Measurements from ENCODE around the gene DBI.
"Not testable (repeated sequence)": the region's sequence is repeated elsewhere in the genome, so short reads cannot be mapped to it uniquely, and the experiment has no call there.

Gene DBI

DNA sequence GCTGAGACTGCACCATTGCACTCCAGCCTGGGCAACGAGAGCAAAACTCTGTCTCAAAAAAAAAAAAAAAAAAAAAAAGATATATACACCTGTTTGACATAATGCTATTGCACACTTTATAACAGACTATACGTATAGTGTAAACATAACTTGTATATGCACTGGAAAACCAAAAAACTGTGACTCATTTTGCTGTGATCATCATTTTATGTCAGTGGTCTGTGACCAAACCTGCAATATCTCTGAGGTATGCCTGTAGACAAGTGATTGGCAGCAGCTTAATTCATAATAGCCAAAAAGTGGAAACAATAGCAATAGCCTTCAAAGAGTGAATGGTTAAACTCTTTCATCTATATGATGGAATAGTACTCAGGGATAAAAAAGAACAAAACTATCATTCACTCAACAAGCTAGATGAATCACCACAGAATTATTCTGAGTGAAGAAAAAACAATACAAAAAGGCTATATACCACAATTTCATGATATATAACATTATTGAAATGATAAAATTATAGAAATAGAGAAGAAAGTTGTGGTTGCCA lies 6.3 kb upstream of the DBI start:
- no peaks in the 10 kb centered on the region for H3K9me3 ChIP-seq (ENCODE audit: control insufficient read depth in 5 of 5, low read length in 5 of 5)
- no peak overlapping the region for H3K27ac ChIP-seq (ENCODE audit: low read depth, low read length)
- H3K4me1 ChIP-seq (ENCODE audit: control insufficient read depth in 5 of 5, insufficient read depth in 5 of 5, low read length in 5 of 5), result peaks cover 0 to 9% (median 8%) of the 10 kb centered on the region in 5 donors

DNA sequence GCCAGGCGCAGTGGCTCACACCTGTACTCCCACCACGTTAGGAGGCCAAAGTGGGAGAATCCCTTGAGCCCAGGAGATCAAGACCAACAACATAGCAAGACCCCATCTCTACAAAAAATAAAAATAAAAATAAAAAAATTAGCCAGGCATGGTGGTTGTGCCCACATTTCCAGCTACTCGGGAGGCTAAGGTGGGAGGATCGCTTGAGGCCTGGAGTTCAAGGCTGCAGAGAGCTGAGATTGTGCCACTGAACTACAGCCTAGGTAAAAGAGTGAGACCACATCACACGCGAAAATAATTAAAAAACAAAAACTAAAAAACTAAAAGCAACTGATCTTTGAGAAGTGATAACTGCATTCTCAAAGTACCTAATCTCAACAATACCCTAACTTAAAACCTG lies 2.0 kb upstream of the DBI start:
- Histone ChIP-seq H3K4me3 (ENCODE audit: low read depth in 1 of 5, low read length in 5 of 5) (no peak overlapping the region), H3K9ac (ENCODE audit: low read length in 5 of 5) (no peak overlapping the region), H3K9me3 (ENCODE audit: control insufficient read depth in 5 of 5, low read length in 5 of 5) (no peaks in the 10 kb centered on the region), H3K27ac (ENCODE audit: low read depth, low read length) (no peak overlapping the region), H3K27me3 (ENCODE audit: control insufficient read depth in 5 of 5, insufficient read depth in 4 of 5, low read length in 5 of 5) (no peaks in the 10 kb centered on the region), H3K4me1 (ENCODE audit: control insufficient read depth in 5 of 5, insufficient read depth in 5 of 5, low read length in 5 of 5) (peaks cover 12 to 38% (median 34%) of the 10 kb centered on the region in 5 donors), H3K36me3 (ENCODE audit: control insufficient read depth in 5 of 5, insufficient read depth in 5 of 5, low read length in 5 of 5) (peaks cover 0 to 16% (median 15%) of the 10 kb centered on the region in 5 donors)

More for the DNA sequence above, 6.3 kb upstream of the DBI start:
- no peak overlapping the region for H3K4me3 ChIP-seq (ENCODE audit: low read depth in 1 of 5, low read length in 5 of 5)
- H3K9ac ChIP-seq (ENCODE audit: low read length in 5 of 5), result no peak overlapping the region
- no peaks in the 10 kb centered on the region for H3K36me3 ChIP-seq (ENCODE audit: control insufficient read depth in 5 of 5, insufficient read depth in 5 of 5, low read length in 5 of 5)
- no peaks in the 10 kb centered on the region for H3K27me3 ChIP-seq (ENCODE audit: control insufficient read depth in 5 of 5, insufficient read depth in 4 of 5, low read length in 5 of 5)

DNA sequence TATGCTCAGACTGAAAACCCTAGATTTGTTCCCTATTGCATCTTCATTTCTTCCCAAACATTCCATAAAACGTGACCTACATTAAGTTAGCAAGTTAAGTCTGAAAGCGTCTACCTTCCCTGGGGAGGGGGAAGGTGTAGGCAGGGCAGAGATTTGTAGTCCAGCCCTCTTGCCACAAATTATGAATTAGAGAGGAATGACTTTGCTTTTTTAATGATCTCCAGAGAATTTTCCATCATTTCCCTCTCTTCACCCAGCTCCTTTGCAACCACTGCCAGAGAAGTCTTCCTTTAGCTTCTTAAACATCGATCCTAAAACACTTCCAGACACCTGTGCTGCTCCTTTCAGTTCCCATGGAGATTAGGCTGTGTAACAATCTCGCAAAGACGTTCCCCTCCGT lies 1.3 kb upstream of the DBI start:
- H3K9me3 ChIP-seq (ENCODE audit: control insufficient read depth in 5 of 5, low read length in 5 of 5), result no peaks in the 10 kb centered on the region
- peak overlapping the region; percentile 80 to 92 (median 88) for H3K4me3 ChIP-seq (ENCODE audit: low read depth in 1 of 5, low read length in 5 of 5)
- peak overlapping the region; percentile 98 for H3K27ac ChIP-seq (ENCODE audit: low read depth, low read length)
- H3K4me1 ChIP-seq (ENCODE audit: control insufficient read depth in 5 of 5, insufficient read depth in 5 of 5, low read length in 5 of 5), result peaks cover 12 to 43% (median 34%) of the 10 kb centered on the region in 5 donors
- no peaks in the 10 kb centered on the region for H3K27me3 ChIP-seq (ENCODE audit: control insufficient read depth in 5 of 5, insufficient read depth in 4 of 5, low read length in 5 of 5)
- peaks cover 0 to 21% (median 20%) of the 10 kb centered on the region in 5 donors for H3K36me3 ChIP-seq (ENCODE audit: control insufficient read depth in 5 of 5, insufficient read depth in 5 of 5, low read length in 5 of 5)
- peak overlapping the region in 4 of 5 donors; percentile 71 to 93 (median 82) for H3K9ac ChIP-seq (ENCODE audit: low read length in 5 of 5)

DNA sequence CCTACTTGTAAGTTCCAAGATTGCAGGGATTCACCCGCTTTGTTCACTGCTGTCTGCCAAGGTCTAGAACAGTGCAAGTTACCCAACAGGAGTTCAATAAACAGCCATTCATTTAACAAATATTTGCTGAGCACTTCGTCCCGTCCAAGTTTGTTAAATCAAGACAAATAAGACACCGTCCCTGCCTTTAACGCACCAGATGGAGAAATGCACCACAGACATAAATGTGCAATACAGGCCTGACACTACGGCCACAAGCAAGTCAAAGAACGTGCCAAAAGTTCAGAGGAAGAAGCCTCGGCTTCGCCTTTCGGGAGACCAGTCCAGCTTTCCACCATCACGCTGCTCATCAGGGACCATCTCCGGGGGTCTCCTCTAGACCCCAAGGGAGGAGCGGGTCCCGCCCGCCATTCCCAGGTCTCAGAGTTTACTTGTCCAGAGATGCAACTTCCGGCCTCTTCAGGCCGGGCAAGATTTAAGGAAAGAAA lies 572 bp upstream of the DBI start:
- H3K9me3 ChIP-seq (ENCODE audit: control insufficient read depth in 5 of 5, low read length in 5 of 5), result no peaks in the 10 kb centered on the region
- H3K4me3 ChIP-seq (ENCODE audit: low read depth in 1 of 5, low read length in 5 of 5), result peak overlapping the region; percentile 80 to 92 (median 88)
- peak overlapping the region; percentile 71 to 93 (median 84) for H3K9ac ChIP-seq (ENCODE audit: low read length in 5 of 5)
- peaks cover 0 to 29% (median 27%) of the 10 kb centered on the region in 5 donors for H3K36me3 ChIP-seq (ENCODE audit: control insufficient read depth in 5 of 5, insufficient read depth in 5 of 5, low read length in 5 of 5)
- H3K27ac ChIP-seq (ENCODE audit: low read depth, low read length), result peak overlapping the region; percentile 98
- no peaks in the 10 kb centered on the region for H3K27me3 ChIP-seq (ENCODE audit: control insufficient read depth in 5 of 5, insufficient read depth in 4 of 5, low read length in 5 of 5)
- H3K4me1 ChIP-seq (ENCODE audit: control insufficient read depth in 5 of 5, insufficient read depth in 5 of 5, low read length in 5 of 5), result peaks cover 12 to 50% (median 37%) of the 10 kb centered on the region in 5 donors

DNA sequence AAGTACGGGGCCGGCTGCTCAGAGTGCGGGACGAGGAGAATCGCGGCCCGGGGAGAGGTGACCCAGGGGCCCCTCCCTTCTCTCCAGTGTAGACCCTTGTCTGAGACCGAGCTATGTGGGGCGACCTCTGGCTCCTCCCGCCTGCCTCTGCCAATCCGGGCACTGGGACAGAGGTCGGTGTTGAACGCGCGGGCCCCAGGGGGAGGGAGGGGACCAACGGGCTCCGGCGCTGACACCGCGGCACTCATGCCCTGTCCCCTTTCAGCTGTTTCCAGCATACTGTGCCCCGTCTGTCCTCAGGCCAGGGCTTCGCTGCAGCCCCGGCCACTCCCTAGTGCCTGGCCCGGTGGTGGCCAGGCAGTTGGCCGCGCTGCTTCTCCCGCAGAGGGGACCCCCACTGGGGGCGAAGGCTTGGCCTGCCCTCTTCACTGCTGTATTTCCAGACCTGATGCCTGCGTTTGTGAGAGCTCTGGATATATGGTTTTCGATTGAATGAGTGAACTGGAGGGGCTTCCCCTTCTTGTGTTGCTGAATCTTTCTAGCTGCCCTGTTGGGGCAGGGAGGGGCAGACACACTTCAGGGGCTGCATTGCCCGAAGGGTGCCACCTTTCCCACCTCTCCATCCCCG lies 809 bp downstream of the DBI start:
- Histone ChIP-seq H3K9me3 (ENCODE audit: control insufficient read depth in 5 of 5, low read length in 5 of 5) (peaks cover 0 to 2% (median 0%) of the 10 kb centered on the region in 5 donors), H3K27ac (ENCODE audit: low read depth, low read length) (peak overlapping the region; percentile 98), H3K36me3 (ENCODE audit: control insufficient read depth in 5 of 5, insufficient read depth in 5 of 5, low read length in 5 of 5) (peaks cover 4 to 43% (median 41%) of the 10 kb centered on the region in 5 donors), H3K9ac (ENCODE audit: low read length in 5 of 5) (peak overlapping the region; percentile 71 to 93 (median 84)), H3K27me3 (ENCODE audit: control insufficient read depth in 5 of 5, insufficient read depth in 4 of 5, low read length in 5 of 5) (no peaks in the 10 kb centered on the region), H3K4me3 (ENCODE audit: low read depth in 1 of 5, low read length in 5 of 5) (peak overlapping the region; percentile 82 to 92 (median 88)), H3K4me1 (ENCODE audit: control insufficient read depth in 5 of 5, insufficient read depth in 5 of 5, low read length in 5 of 5) (peaks cover 12 to 53% (median 41%) of the 10 kb centered on the region in 5 donors)

DNA sequence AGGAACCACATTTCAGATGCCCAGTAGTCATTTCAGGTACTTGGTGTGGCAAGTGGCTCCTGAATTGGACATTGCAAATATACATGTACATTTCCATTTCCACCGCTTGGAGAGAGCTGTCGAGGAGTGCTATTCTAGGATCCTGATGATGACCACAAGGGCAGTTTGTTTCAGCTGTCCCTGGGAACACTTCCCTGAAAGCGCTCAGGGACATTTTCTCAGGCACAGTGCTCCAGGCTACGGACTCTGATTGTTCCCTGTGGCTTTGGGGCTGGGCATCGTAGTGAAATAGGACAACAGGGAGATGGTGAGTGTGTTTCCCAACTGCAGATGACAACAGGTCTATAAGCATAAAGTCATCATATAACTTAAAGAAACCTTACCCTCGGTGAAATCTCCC lies 3.1 kb downstream of the DBI start:
- H3K9ac ChIP-seq (ENCODE audit: low read length in 5 of 5), result peak overlapping the region in 1 of 5 donors; percentile 2
- peak overlapping the region; percentile 3 for H3K27ac ChIP-seq (ENCODE audit: low read depth, low read length)
- H3K36me3 ChIP-seq (ENCODE audit: control insufficient read depth in 5 of 5, insufficient read depth in 5 of 5, low read length in 5 of 5), result peaks cover 4 to 60% (median 54%) of the 10 kb centered on the region in 5 donors
- H3K4me3 ChIP-seq (ENCODE audit: low read depth in 1 of 5, low read length in 5 of 5), result no peak overlapping the region
- H3K27me3 ChIP-seq (ENCODE audit: control insufficient read depth in 5 of 5, insufficient read depth in 4 of 5, low read length in 5 of 5), result no peaks in the 10 kb centered on the region
- H3K4me1 ChIP-seq (ENCODE audit: control insufficient read depth in 5 of 5, insufficient read depth in 5 of 5, low read length in 5 of 5), result peaks cover 12 to 53% (median 40%) of the 10 kb centered on the region in 5 donors
- peaks cover 0 to 11% (median 5%) of the 10 kb centered on the region in 5 donors for H3K9me3 ChIP-seq (ENCODE audit: control insufficient read depth in 5 of 5, low read length in 5 of 5)

DNA sequence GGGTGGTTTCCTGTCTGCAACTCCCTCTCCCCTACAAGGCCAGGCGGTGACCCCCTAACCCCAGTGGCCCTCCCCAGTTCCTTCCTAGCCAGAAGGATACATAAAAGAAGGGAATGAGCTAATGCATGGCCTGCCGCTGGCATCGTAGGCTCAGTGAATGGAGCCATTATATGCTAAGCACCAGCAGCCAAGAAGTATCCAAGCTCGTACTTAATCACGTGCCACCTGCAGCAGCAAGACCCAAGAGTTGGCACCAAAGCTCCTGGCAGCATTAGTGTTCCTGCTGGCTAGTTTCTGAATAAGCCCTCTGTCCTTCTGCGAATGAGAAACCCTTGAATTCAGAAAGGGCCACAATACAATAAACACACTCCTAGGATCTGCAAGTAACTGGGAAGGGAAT lies 4.3 kb downstream of the DBI start:
- peaks cover 4 to 60% (median 54%) of the 10 kb centered on the region in 5 donors for H3K36me3 ChIP-seq (ENCODE audit: control insufficient read depth in 5 of 5, insufficient read depth in 5 of 5, low read length in 5 of 5)
- no peak overlapping the region for H3K4me3 ChIP-seq (ENCODE audit: low read depth in 1 of 5, low read length in 5 of 5)

DNA sequence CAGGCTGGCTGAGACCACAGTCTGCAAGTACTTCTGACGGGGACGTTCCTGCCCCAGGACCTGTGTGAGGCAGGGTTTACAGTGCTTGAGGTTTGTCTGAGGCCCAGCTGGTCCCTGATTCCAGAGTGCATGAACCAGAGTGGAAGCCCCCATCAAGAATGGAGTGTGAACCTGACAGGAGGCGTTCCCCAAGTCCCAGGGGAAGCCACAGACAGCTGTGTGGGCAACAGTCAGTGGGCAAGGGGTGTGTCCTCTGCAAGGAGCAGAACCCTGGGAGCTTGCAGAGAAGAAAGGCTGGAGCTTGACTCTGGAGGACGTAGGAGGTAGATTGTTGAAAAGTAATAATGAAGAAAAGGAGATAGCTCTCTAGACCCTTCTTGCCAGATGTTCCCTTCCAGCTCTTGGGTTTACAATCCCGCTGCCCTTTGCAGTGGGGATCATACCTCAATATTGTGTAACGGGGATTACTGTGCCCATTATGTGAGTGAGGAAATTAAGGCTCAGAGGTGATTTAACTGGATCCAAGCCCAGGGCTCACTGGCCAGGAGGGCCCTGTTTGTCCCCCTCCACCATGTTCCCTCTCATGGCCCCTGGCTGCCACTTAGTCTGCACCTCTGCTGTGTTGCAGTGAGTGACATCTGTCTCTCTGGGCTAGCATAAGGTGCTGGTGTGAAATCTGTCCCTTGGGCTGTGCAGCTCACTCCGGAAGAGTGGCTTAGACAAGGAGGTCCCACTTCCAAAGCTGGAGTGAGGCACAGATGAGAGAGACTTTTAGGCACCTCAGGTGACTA lies 6.2 kb downstream of the DBI start:
- H3K36me3 ChIP-seq (ENCODE audit: control insufficient read depth in 5 of 5, insufficient read depth in 5 of 5, low read length in 5 of 5), result peaks cover 4 to 60% (median 54%) of the 10 kb centered on the region in 5 donors

More for the DNA sequence above, 4.3 kb downstream of the DBI start:
- Histone ChIP-seq H3K27ac (ENCODE audit: low read depth, low read length) (peak overlapping the region; percentile 13), H3K9me3 (ENCODE audit: control insufficient read depth in 5 of 5, low read length in 5 of 5) (peaks cover 0 to 11% (median 5%) of the 10 kb centered on the region in 5 donors), H3K9ac (ENCODE audit: low read length in 5 of 5) (no peak overlapping the region), H3K27me3 (ENCODE audit: control insufficient read depth in 5 of 5, insufficient read depth in 4 of 5, low read length in 5 of 5) (no peaks in the 10 kb centered on the region), H3K4me1 (ENCODE audit: control insufficient read depth in 5 of 5, insufficient read depth in 5 of 5, low read length in 5 of 5) (peaks cover 9 to 40% (median 28%) of the 10 kb centered on the region in 5 donors)

DNA sequence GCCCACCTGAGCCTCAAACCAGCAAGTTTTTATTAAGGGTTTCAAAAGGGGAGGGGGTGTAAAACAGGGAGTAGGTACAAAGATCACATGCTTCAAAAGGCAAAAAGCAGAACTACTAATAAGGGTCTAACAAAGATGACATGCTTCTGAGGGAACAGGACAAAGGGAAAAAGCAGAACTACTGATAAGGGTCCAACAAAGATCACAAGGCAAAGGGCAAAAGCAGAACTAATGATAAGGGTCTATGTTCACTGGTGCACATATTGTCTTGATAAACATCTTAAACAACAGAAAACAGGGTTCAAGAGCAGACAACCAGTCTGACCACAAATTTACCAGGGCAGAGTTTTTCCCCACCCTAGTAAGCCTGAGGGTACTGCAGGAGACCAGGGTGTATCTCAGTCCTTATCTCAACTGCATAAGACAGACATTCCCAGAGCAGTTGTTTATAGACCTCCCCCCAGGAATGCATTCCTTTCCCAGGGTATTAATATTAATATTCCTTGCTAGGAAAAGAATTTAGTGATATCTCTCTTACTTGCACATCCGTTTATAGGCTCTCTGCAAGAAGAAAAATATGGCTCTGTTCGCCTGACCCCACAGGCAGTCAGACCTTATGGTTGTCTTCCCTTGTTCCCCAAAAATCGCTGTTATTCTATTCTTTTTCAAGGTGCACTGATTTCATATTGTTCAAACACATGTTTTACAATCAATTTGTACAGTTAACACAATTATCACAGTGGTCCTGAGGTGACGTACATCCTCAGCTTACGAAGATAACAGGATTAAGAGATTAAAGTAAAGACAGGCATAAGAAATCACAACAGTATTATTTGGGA lies 7.3 kb downstream of the DBI start:
- H3K9ac ChIP-seq (ENCODE audit: low read length in 5 of 5); H3K27me3 ChIP-seq (ENCODE audit: control insufficient read depth in 5 of 5, insufficient read depth in 4 of 5, low read length in 5 of 5); H3K4me3 ChIP-seq (ENCODE audit: low read depth in 1 of 5, low read length in 5 of 5); H3K27ac ChIP-seq (ENCODE audit: low read depth, low read length): not testable (repeated sequence)
- peaks cover 0 to 22% (median 8%) of the 10 kb centered on the region in 5 donors for H3K4me1 ChIP-seq (ENCODE audit: control insufficient read depth in 5 of 5, insufficient read depth in 5 of 5, low read length in 5 of 5)
- H3K36me3 ChIP-seq (ENCODE audit: control insufficient read depth in 5 of 5, insufficient read depth in 5 of 5, low read length in 5 of 5), result peaks cover 4 to 50% (median 45%) of the 10 kb centered on the region in 5 donors
- H3K9me3 ChIP-seq (ENCODE audit: control insufficient read depth in 5 of 5, low read length in 5 of 5), result peaks cover 0 to 11% (median 5%) of the 10 kb centered on the region in 5 donors

More for the DNA sequence above, 6.2 kb downstream of the DBI start:
- Histone ChIP-seq H3K4me1 (ENCODE audit: control insufficient read depth in 5 of 5, insufficient read depth in 5 of 5, low read length in 5 of 5) (peaks cover 8 to 33% (median 20%) of the 10 kb centered on the region in 5 donors), H3K9me3 (ENCODE audit: control insufficient read depth in 5 of 5, low read length in 5 of 5) (peaks cover 0 to 11% (median 5%) of the 10 kb centered on the region in 5 donors), H3K9ac (ENCODE audit: low read length in 5 of 5) (no peak overlapping the region), H3K27ac (ENCODE audit: low read depth, low read length) (no peak overlapping the region), H3K4me3 (ENCODE audit: low read depth in 1 of 5, low read length in 5 of 5) (no peak overlapping the region), H3K27me3 (ENCODE audit: control insufficient read depth in 5 of 5, insufficient read depth in 4 of 5, low read length in 5 of 5) (no peaks in the 10 kb centered on the region)
